ENCODE data around the gene MMP1.

MMP1 gene

GRCh38 chr11:102806296-102806695, 8.3 kb upstream of the MMP1 start:
- DNase-seq (ENCODE audit: low spot score): no peak

DNA sequence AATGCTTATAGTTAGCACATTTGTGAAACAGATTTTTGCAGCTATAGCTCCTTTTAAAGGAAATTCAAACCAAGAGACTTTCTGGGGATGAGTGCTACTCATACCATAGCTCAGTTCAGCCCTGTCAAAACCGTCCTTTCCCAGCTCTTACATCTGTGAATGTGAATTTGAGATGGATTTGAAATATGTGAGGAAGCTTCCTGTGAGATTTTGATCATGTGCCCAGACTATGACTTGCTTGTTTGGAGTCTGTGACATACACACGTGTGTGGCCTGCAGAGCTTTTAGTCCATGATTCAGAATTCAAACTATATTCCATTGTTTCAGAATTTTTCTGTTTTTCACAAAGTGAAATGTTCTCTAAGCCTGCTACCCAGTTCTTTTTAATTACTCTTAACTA, 4.4 kb upstream of the MMP1 start:
- DNase-seq (ENCODE audit: low spot score): no peak

GRCh38 chr11:102800767-102801166, 2.8 kb upstream of the MMP1 start:
- DNase-seq (ENCODE audit: low spot score): no peak

DNA sequence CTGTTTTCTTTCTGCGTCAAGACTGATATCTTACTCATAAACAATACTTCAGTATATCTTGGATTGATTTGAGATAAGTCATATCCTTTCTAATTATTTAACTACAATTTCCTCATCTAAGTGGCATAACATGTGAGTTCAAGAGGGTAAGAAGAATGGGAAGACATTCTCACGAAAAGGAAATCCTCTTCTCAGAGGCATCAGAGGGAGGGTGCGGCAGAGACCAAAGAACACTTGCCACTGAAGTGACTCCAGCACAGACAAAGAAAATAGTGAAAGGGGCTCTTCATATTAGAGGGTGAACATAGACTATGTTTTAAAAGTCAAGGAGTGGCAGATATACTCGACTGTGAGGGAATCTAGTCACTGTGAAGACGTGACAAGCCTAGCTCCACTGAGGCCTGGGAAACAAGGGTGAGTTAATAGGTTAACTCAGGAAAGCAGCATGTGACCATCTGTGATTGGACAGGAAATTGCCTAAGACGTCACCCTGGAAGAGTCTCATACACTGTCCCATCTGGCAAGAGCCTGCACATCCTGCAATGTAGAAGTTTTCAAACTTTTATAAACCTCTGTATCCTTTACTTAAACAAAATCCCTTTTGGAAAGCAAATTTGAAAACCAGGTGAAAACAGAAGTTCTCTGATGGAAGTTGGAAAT, 1.9 kb upstream of the MMP1 start:
- no peak for DNase-seq (ENCODE audit: low spot score)

- DNase-seq (ENCODE audit: low spot score): no peak
Observed at GRCh38 chr11:102794382-102794781, 3.6 kb downstream of the MMP1 start.

DNA sequence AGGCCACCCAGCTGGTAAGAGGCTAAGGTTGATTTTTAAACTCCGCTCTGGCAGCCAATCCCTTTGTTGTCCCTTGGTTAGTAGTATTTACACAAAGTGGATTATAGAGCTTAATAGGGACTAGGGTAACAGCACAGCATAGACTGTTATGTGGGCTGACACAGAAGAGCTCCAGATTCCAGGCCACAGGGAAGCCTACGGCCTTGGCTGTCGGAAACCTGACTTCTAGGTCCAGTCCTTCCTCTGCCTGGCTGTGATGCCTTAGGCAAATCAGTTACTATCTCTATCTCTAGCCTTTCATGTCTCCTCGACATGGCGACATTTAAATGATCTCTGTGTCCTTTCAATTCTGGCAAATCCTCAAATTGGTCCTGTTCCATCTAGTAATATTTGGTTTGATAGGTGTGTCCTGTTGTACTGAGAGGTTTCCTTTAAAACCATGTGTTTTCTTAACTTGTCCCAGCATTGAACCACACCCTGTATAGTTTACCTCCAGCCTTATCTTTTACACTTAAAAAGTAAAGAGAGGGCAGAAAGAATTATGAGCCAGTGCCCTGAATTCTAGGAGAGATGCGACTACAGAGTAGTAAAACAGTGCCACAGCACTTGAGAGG, 4.2 kb downstream of the MMP1 start:
- no peak for DNase-seq (ENCODE audit: low spot score)

DNA sequence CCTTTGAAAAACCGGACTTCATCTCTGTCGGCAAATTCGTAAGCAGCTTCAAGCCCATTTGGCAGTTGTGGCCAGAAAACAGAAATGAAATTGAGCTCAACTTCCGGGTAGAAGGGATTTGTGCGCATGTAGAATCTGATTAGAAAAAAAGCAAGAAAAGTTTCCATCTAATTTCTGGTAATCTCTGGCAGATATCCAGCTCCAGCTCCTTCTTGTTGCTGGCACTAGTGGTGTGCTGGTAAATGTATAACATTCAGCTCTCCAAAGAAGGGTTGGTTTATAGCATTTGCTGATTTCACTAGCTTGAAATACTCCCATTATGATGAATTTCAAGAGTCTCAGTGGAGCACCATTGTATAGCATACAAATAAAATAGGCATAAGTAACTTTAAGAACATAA, 5.4 kb downstream of the MMP1 start:
- no peak for DNase-seq (ENCODE audit: low spot score)

- DNase-seq (ENCODE audit: low spot score): no peak
Observed at GRCh38 chr11:102791271-102792036, 6.5 kb downstream of the MMP1 start.

GRCh38 chr11:102788334-102788995, 9.5 kb downstream of the MMP1 start:
- DNase-seq (ENCODE audit: low spot score): no peak

DNA sequence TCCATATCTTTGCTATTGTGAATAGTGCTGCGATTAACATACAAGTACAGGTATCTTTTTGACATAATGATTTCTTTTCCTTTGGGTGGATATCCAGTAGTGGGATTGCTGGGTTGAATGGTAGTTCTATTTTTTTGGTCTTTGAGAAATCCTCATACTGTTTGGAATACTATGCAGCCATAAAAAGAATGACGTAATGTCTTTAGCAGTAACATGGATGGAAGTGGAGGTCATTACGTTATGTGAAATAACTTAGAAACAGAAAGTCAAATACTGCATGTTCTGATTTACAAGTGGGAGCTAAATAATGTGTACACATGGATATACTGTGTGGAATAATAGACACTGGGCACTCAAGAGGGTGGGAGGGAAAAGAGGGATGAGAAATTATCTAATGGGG, 13.6 kb downstream of the MMP1 start:
- DNase-seq (ENCODE audit: low spot score): no peak

- DNase-seq (ENCODE audit: low spot score): no peak
Observed at GRCh38 chr11:102783720-102784119, 14.2 kb downstream of the MMP1 start.

GRCh38 chr11:102783016-102783415, 14.9 kb downstream of the MMP1 start:
- no peak for DNase-seq (ENCODE audit: low spot score)

GRCh38 chr11:102781676-102782075, 16.3 kb downstream of the MMP1 start:
- DNase-seq (ENCODE audit: low spot score): no peak

- no peak for DNase-seq (ENCODE audit: low spot score)
Observed at GRCh38 chr11:102780491-102780918, 17.5 kb downstream of the MMP1 start, which contains the start of gene MMP10. TSS of gene MMP10 (minus strand) at chr11:102780628. CDS start at chr11:102780591, 37 bp downstream.

DNA sequence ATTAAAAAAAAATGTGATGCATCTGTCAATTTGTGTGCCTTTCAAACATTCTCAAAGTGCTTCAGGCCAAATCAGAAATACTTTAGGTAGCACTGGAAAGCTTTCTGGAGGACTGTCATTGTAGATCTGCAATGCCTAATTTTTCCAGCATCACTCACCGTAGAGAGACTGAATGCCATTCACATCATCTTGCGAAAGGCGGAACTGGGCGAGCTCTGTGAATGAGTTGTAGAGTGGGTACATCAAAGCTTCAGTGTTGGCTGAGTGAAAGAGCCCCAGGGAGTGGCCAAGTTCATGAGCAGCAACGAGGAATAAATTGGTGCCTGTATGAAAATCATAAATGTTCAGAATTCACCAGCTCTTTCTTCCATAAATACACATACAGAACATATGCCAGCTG, 21.5 kb downstream of the MMP1 start:
- no peak for DNase-seq (ENCODE audit: low spot score)

GRCh38 chr11:102773386-102773785, 24.6 kb downstream of the MMP1 start:
- DNase-seq (ENCODE audit: low spot score): no peak

DNA sequence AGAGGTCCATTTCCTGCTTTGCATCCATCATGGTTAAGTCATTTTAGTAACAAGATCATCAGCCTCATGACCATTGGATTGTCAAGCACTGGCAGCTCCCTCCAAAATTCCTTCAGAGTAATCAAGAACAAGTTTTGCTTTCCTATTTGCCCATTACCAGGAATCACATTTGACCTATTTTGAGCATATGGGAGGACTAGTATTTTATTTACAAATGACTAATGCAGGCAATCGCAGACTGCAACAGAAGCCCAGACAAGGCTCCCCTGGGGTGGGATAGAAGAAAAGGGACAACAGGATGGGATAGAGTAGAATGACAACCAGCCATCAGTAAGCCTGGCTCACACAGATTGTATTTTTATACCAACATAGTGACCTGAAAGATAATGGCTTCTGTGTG, 26.6 kb downstream of the MMP1 start:
- DNase-seq (ENCODE audit: low spot score): no peak

DNA sequence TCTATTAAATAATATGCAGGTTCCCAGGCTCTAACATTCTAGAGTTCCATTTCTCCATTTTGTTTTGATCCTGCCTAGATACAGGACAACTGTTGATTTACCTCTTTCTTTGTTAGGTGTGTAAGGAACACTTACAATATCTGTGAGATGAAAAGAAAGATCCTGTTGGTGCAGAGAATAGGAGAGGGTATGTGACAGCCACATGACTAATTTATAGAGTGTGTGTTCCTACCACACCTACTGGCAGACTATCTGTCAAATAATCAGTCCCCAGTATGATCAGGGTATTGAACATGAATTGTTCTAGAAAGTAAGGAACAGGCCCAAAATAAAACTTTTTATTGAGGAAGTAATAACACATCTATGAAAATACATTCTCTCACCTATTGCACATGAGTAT, 27.8 kb downstream of the MMP1 start:
- DNase-seq (ENCODE audit: low spot score): no peak

- no peak for DNase-seq (ENCODE audit: low spot score)
Observed at GRCh38 chr11:102767800-102768199, 30.2 kb downstream of the MMP1 start.

DNA sequence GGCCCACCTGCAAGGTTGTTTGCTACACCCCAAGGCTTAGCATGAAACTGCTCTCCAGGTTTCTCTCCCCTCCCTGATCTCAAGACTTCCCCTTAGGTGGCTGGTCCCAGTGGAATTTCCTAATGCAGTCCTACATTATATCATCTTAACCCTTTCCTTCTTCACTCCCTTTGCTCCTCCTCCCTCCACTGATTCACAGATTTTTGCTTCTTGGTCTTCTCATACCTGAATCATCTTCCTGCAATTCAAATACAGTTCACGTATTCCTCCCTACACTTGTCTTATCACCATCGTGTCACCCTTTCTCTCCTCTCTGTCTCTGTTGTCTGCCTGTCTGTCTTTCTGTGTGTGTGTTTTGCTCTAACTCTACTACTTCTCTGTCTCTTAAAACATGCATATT, 34.5 kb downstream of the MMP1 start:
- no peak for DNase-seq (ENCODE audit: low spot score)

- DNase-seq (ENCODE audit: low spot score): no peak
Observed at GRCh38 chr11:102762361-102762767, 35.6 kb downstream of the MMP1 start.

GRCh38 chr11:102761646-102762238, 36.2 kb downstream of the MMP1 start:
- no peak for DNase-seq (ENCODE audit: low spot score)
